NCI-H2196 (cell line): ENCODE data around the gene ADAMTS8.

Experiments
- DNase-seq: peaks from one replicate; lab custom pipeline; 2025; ENCODE audit not compliant: unreplicated experiment; lab: John Stamatoyannopoulos, UW

ADAMTS8 gene

DNA sequence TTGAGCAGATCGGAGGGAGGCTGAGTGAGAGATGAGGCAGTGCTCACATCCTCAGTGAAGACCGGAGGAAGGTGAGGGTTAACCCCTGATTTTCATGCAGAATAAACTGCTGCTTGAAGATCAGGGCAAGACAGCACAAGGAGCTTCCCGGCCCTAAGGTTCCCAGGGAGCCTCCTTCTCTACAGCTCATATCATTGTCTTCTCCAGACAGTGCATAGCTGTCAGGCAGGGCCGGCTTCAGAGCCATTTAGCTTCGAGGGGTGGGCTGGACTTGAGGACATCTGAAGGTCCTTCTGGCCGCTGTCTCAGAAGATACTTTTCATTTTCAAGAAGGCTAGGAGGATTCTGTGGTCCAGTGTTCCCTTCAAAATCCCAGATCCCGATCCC, 7.2 kb downstream of the ADAMTS8 start:
- no peak for DNase-seq

- no peak for DNase-seq
Observed at GRCh38 chr11:130420478-130421198, 7.8 kb downstream of the ADAMTS8 start.

DNA sequence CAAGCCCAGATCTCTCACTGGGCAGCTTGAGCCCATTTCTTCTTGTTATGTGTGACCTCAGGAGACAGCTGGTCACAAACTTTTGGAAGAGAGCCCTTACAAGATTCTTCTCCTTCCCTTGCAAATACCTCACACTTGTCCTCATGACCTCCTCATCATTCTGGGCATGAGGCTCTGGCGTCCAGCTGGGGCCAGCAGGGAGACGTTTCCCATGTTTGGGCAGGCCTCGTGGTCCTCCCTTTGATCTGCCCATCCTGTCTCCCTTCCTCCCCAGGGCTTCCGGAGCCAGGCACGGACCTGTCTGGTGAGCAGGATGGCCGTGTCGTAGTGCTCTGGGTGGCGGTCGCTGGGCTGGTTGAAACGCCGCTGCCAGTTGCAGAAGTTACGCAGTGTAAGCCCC, 9.7 kb downstream of the ADAMTS8 start:
- DNase-seq = no peak

DNA sequence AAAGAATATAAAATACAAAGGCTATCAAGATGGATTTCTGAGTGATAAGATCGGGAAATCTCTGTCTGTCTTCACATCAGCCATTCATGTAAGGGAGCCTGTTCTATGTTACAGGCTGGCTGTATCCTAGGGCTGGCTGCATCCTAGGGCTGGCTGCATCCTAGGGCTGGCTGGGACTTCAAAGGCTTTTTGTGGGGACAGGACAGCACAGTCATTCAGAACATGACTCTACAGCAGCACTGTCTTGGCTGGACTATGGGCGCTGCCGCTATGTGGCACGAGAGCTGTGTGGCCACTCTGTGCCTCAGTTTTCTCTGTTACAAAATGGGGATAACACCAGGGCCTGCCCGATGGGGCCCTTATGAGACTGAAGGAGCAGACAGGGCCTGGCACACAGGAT, 10.2 kb downstream of the ADAMTS8 start:
- DNase-seq = no peak

DNA sequence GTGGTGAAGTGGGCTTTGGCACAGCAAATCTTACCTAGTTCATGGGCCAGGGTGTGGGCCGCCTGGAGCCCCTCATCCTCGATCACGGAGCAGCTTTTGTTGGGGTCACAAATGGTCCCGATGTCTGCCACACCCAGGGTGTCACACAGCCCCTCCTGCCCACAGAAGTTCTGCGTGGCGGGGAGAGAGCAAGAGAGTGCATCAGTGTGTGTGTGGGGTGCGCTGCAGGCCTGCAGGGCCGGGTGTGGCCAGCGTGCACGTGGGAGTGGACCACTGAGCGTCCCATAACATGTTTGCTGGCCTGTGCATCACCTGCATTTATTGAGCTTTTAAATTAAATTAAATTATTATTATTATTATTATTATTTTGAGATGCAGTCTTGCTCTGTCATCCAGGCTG, 11.5 kb downstream of the ADAMTS8 start:
- no peak for DNase-seq

DNA sequence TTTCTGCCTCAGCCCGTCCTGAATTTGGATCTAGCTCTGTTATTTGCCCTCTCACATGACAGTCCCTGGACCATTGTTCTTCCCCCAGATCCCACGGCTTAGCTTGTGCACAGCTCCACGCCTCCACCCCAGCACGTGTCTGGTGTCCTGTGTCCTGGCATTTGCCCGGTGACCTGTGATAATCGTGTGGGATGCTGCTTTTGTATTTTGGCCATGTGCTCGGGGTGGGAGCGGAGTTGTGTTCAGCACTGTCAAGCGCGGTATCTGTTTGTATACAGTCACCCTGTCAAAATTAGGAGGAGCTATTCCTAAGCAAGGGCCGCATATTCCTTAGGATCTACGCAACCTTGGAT, 11.9 kb downstream of the ADAMTS8 start:
- no peak for DNase-seq

- DNase-seq = no peak
Observed at GRCh38 chr11:130415731-130416529, 12.5 kb downstream of the ADAMTS8 start.

- no peak for DNase-seq
Observed at GRCh38 chr11:130414107-130415080, 14.0 kb downstream of the ADAMTS8 start.

GRCh38 chr11:130413405-130414106, 14.9 kb downstream of the ADAMTS8 start:
- DNase-seq = no peak

DNA sequence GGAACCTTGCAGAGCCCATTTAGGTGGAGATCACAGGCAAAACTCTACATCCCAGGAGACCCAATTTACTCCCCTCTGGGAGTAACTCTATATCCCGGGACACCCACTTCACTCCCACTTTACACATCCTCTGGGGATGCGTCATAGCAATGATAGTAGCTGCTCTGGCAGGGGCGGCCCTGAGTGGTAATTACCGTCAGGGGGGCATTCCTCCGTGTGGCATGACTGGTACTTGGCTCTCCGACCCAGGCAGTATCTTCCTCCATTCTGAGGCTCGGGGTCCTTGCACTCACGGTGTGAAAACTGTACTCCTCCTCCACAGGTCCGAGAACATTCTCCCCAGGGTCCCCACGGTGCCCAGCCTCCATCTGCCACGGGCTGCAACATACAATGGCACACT, 17.2 kb downstream of the ADAMTS8 start:
- no peak for DNase-seq

- no peak for DNase-seq
Observed at GRCh38 chr11:130409594-130410388, 18.6 kb downstream of the ADAMTS8 start.

DNA sequence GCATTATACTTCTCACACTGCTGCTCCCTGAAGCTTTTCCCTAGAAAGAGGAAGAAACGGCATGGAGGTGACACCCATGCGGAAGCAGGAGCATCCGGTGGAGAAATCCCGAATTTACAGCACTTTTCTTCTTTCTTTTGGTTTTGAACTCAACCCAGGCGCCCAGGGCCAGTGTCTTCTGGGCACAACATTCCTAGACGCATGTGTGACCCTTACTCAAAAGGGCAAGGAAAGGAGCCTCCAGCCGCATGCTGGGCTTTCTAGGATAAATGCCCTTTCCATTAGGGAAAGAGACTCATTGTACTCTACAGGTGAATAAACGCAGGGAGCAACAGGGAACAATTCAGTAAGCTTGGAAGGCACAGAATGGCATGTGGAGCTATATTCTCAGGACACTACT, 19.5 kb downstream of the ADAMTS8 start:
- no peak for DNase-seq

DNA sequence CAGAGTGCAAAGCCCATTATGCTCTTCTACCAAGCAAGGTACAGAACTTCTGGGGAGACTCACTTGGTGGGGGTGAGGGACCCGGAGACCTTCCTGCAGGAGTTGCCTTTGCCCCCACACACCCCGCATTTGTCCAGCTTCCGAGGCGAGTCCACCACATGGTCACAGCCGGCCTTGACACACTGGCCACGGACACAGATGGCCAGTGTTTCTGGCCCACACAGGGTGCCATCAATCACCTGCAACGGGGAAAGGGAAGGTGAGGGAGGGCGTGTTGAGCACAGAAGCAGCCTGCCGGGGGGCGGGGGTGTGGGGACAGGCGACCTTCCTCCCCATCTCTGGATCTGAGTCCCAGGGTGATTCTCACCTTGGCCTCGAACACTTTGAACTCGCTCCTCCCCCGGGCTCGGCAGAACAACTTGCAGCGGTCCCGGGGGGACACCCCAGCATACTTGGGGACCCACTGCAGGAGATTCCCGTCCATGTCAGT, 20.0 kb downstream of the ADAMTS8 start:
- no peak for DNase-seq

- DNase-seq = no peak
Observed at GRCh38 chr11:130407978-130408377, 20.4 kb downstream of the ADAMTS8 start.

- no peak for DNase-seq
Observed at GRCh38 chr11:130405428-130405827, 23.0 kb downstream of the ADAMTS8 start.

DNA sequence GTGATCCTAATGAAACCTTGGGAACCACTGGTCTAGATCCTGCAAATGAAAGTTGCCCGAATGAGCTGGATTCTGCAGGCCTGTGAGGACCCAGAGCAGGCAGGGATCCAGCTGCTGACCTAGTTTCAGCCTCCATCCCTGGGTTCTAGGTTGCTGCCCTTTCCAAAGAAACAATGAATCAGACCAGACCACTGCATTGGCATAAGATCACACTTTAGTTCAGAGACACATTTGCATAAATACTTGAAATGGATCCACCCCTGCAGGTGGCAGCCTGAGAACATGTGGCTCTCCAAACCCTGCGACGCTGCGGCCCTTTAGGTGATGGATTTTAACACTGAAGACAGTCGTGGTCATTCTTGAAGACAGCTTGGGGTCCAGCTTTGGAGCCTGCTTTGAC, 23.7 kb downstream of the ADAMTS8 start:
- DNase-seq = no peak

DNA sequence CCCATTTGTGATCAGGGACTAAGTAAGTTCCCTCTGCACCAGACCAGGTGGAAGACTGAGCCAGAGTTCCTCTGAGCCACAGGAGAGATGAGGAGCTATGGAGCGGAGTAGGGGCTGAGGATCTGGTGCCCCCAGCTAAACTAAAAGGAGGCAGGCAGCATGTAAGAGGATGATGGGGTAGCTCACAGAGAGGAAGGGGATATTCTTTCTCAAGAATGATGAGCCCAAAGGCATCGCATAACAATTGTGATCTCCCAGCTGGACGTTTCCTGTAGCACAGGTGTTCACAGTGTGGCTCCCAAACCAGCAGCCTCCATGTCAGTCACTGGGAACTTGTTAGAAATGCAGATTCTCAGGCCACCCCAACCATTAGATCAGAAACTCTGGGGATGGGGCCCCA, 24.4 kb downstream of the ADAMTS8 start:
- no peak for DNase-seq

- no peak for DNase-seq
Observed at GRCh38 chr11:130403271-130403804, 25.1 kb downstream of the ADAMTS8 start.

DNA sequence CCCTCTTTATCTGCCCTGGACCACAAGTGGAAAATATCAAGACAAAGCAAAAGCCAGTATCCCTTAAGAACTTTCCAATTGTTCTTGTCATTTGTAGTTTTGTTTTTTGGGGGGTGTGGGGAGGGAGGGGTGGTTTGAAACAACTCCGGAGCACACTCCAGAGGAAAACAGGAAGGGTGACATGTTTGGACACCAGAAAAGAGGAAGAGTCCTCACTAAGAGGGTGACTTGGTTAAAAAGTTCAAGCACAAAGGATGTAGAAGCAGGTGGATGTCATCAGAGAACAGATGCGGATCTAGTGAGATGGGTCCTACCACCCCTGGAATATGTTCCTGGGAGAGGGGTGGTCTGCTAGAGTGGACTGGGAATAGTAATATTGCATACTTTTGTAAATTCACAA, 25.8 kb downstream of the ADAMTS8 start:
- DNase-seq = no peak
